SHP77 (cell line): ENCODE measurements around the gene AZGP1.
A peak's percentile ranks its signal among the peaks of the same experiment; 100 is the strongest.
"Not testable (repeated sequence)": the region's sequence is repeated elsewhere in the genome, so short reads cannot be mapped to it uniquely, and the experiment has no call there.

Experiments used
- DNase-seq, 2 experiments: peaks; one replicate each; lab custom pipeline; 2025; lab: John Stamatoyannopoulos, UW

The AZGP1 gene

DNA sequence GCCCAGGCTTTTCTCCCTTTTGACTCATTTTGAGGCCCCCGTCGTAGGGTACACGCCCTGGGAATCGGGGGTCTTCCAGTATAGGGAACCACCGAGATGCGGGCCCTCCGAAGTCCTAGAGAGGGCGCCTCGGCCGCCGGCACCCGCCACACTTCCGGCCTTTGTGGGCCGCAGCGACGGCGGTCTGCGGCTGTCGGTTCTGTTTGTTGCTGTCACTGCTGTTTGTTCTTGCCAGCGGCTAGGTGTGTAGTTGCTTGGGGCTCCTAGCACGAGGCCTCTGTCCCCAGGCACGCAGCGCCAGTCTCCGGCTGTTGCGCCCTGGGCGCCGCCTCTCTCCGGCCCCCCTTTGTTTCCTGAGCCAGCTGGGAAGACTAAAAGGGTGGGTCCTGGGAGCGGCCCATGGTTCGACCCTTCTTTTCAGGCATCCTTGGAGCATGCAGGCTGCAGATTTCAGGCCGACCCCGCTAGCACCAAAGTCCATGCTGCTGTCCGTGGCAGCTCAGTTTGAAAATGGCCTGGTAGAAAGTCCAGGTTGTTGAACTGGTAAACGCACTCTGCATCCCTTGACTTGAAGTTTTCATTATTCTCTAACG lies 21.8 kb upstream of the AZGP1 start:
- no peak for DNase-seq

DNA sequence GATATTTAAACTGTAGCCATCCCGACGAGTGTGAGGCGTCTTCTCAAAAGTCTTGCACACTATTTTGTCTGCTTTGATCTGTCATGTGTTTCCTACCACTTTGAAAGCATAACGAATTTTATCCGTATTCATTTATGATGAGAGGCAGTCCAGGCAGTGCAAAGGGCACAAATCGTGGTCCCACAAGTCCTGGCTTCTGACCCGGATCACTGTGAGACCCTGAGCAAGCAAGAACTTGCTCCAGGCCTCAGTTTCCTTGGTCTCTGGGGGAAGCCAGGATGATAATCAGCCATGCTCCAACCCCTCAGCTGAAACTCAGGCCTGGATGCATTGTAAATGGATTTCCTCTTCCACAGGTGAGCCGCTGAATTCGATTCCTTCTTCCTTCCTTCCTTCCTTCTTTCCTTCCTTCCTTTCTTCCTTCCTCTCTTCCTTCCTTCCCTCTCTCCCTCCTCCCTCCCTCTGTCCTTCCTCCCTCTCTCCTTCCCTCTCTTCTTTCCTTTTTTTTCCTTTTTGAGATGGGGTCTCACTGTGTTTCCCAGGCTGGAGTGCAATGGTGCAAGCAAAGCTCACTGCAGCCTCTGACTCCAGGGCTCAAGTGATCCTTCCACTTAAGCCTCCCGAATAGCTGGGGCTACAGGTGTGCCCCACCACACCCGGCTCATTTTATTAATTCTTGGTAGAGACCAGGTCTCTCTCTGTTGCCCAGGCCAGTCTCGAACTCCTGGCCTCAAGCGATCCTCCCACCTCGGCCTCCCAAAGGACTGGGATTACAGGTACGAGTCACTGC lies 21.1 kb upstream of the AZGP1 start:
- DNase-seq, result no peak

DNA sequence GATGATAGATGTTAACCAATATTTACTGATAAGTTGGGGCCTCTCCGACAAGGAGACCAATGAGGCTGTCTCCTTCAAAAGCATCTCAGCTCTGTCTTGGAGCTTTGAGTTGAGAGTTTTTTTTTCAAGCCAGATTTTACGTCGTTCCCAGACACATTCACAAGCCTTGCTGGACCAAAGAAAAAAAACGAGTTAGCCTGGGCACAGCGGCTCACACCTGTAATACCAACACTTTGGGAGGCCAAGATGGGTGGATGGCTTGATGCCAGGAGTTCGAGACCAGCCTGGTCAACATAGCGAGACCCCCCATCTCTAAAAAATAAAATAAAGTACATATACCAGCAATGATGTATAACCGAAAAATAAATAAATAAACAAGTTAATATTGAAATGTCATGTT lies 19.0 kb upstream of the AZGP1 start:
- no peak for DNase-seq

DNA sequence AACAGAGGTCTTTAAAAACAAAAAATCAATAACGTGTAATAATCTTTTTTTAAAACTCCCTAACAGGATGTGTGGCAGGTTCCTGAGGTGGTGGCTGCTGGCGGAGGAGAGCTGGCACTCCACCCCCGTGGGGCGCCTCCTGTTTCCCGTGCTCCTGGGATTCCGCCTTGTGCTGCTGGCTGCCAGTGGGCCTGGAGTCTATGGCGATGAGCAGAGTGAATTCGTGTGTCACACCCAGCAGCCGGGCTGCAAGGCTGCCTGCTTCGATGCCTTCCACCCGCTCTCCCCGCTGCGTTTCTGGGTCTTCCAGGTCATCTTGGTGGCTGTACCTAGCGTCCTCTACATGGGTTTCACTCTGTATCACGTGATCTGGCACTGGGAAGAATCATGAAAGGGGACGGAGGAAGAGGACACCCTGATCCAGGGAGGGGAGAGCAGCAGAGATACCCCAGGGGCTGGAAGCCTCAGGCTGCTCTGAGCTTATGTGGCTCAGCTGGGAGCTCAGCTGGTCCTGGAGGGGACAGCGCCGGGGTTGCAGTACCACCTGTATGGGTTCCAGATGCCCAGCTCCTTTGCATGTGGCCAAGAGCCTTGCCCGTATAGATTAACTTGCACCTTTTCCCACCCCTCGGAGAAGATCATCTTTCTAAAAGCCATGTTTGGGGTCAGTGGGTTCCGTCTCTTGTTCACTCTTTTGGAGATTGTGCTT lies 16.7 kb upstream of the AZGP1 start:
- DNase-seq, result no peak

DNA sequence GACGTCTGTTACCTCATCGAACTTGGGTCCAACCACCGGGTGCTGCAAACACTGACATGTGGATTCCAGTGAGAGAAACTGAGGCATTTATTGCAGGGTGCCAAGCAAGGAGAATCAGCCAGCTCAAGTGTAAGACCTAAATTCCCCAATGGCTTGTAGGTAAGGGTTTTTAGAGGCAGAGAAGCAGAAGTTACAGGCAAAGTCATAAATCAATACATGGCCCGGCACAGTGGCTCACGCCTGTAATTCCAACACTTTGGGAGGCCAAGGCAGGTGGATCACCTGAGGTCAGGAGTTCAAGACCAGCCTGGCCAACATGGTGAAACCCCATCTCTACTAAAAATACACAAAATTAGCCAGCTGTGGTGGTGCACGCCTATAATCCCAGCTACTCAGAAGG lies 15.7 kb upstream of the AZGP1 start:
- DNase-seq, result not testable (repeated sequence)

DNA sequence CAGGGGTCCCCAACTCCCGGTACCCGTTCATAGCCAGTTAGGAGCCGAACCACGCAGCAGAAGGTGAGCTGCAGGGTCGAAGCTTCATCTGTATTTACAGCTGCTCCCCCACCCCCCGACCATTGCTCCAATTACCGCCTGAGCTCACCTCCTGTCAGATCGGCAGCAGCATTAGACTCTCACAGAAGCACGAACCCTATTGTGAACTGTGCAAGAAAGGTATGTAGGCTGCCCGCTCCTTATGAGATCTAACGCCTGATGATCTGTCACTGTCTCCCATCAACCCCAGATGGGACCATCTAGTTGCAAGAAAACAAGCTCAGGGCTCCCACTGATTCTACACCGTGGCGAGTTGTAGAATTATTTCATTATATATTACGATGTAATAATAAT lies 14.6 kb upstream of the AZGP1 start:
- DNase-seq, result no peak

DNA sequence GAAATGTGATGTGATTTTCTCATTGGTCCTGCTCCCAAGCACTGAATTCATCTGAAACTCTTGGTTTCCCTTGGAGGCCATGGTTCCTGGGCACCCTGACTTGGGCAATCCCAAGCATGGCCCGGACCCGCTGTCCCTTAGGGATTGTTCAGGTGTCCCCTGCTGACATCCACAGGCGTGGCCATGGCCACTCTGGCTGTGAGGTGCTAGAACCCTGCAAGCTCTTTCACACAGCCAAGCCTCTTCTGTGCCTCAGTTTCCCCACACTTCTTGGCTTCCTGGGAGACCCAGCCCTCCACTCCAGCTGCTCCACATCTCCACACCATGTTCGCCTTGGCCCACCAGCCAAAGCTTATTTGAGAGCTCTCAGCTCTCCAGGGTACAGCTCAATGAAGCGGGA lies 12.0 kb upstream of the AZGP1 start:
- DNase-seq, result no peak

DNA sequence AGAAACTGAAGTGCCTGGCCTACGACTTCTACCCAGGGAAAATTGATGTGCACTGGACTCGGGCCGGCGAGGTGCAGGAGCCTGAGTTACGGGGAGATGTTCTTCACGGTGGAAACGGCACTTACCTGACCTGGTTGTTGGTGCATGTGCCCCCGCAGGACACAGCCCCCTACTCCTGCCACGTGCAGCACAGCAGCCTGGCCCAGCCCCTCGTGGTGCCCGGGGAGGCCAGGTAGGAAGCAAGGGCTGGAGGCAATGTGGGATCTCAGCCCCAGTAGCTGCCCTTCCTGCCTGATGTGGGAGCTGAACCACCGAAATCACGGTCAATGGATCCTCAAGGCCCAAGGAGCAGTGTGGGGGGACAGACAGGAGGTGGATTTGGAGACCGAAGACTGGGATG lies 11.5 kb upstream of the AZGP1 start:
- DNase-seq, result not testable (repeated sequence)

DNA sequence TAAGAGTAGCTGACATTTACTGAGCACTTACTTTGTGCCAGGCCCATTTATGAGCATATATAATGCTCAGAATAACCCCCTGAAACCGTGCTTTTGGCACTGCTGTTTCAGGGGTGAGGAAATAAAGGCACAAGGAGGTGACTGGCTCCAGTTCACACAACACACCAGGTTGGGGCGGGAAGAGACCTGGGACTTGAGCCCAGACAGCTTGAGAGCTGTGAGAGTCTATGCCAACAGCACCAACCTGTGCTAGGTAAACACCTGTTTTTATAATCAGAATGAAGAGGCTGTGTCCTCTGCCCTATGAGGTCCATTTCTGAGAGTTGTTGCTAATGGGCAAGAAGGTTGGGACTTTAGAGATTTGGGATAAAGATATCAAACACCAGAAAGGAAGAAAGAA lies 8.8 kb upstream of the AZGP1 start:
- no peak for DNase-seq

DNA sequence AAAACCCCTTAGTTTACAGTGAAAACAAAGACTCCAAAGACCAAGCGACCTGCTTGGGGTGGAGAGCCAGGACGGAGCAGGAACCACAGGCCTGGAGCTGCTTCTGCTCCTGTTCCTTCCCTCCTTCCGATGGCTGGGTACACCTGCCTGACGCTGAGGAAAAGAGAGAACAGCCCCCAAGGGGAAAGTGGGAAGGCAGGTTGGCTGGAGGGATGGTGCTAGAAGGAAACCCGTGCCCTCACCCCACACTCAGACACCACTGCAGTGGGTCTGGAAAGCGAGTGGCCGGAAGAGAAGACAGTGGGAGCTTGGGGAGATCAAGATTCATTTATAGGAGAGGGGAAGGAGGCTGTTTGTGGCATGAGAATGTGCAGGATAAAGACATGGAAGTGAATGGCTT lies 5.2 kb upstream of the AZGP1 start:
- not testable (repeated sequence) for DNase-seq

DNA sequence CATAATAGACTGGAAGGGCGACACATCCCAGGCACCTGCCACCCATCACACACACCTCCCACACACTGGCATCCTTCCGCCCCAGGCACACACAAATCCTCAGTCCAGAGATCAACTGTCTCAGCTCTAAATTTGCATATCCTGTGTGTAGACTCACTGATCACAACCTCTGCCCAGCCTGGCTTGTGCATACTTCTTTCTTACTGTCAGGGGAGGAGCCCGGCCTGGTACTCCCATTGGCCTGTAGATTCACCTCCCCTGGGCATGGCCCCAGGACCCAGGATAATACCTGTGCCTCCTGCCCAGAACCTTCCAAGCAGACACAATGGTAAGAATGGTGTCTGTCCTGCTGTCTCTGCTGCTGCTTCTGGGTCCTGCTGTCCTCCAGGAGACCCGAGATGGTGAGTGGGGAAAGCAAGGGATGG lies 4.6 kb upstream of the AZGP1 start:
- DNase-seq, result not testable (repeated sequence)

DNA sequence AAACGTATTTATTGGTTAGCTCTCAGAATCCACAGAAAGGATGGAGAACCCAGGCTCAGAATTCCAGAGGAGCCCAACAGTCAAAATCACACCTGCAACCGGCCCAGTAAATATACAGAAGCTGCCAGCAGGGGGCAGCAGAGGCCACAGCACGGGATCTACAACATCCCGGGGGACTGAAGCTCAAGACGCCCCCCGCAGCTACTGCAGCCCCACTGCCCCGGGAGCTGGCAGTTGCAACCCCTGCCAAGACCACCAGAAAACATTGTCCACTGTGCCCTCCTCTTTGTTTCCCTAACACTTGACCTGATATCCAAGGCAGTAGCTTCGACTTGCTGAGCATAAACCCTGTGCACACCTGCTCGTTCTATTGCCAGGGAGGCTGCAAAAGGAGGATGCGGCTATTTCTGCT lies 4.0 kb upstream of the AZGP1 start:
- peak in 1 of 2 experiments; percentile 24 for DNase-seq

DNA sequence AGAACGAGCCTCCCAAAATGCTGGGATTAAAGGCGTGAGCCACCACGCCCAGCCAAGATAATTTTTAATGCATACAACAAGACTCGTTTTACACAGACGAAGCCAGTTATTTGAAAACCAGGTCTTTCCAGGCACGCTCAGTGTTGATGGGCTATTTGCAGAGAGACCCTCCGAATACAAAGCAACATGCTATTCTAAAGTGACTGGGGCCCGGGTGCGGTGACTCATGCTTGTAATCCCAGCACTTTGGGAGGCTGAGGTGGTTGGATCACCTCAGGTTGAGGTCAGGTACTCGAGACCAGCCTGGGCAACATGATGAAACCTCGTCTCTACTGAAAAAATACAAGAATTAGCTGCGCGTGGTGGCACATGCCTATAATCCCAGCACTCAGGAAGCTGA lies 795 bp upstream of the AZGP1 start:
- DNase-seq, result no peak

DNA sequence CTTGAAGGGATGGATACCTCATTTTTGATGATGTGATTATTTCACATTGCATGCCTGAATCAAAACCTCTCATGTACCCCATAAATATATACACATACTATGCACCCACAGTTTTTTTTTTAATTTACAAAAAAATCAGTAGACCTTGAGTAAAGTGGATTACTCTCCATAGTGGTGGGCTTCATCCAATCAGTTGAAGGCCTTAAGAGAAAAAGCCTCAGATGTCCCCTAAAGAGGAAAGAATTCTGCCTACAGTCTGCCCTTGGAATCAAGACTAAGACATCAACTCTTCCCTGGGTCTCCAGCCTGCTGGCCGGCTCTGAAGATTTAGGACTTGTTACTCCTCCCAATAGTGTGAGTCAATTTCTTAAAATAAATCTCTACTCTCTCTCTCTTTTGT lies 1.1 kb downstream of the AZGP1 start:
- no peak for DNase-seq

DNA sequence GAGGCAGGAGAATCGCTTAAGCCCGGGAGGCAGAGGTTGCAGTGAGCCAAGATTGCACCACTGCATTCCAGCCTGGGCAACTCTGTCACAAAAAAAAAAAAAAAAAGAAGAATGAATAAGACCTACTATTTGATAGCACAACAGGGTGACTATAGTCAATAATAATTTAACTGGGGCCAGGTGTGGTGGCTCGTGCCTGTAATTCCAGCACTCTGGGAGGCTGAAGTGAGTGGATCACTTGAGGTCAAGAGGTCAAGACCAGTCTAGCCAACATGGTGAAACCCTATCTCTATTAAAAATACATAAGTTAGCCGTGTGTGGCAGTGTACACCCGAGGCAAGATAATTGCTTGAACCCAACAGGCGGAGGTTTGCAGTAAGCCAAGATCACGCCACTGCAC lies 2.0 kb downstream of the AZGP1 start:
- not testable (repeated sequence) for DNase-seq

DNA sequence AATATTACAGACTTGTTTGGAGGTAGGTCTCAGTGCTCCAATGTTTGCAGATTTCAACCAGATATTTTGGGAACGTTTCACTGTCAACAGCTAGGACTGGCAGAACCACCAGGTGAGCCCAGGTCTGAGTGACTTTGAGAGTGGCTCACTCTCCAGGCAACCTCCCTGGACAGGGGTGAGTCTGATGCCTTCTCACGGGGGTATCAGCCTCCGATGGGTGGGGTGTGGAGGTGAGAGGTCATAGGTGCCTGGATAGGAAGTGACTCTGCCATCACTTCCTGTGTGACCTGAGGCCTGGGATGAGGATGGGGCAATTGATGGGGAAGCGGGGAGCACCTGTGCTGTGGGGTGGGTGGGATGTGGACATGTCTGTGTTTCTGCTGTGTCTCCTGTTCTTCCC lies 4.6 kb downstream of the AZGP1 start:
- DNase-seq, result no peak

DNA sequence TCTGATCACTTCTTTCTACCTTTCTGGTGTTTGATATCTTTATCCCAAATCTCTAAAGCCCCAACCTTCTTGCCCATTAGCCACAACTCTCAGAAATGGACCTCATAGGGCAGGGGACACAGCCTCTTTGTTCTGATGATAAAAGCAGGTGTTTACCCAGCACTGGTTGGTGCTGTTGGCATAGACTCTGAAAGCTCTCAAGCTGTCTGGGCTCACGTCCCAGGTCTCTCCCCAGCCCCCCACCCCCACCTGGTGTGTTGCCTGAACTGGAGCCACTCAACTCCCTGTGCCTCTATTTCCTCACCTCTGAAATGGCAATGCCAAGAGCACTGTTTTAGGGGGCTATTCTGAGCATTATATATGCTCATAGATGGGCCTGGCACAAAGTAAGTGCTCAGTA lies 6.0 kb downstream of the AZGP1 start:
- not testable (repeated sequence) for DNase-seq

DNA sequence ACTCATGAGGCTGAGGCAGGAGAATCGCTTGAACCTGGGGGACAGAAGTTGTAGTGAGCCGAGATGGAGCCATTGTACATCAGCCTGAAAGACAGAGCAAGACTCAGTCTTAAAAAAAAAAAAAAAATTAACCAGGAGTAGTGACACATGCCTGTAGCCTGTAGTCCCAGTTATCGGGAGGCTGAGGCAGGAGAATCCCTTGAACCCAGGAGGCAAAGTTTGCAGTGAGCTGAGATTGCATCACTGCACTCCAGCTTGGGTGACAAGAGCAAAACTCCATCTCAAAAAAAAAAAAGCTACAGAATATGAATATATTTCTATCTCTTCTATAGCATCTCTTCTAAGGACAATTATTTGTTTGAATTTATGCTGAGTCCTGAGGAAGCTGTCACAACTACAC lies 6.5 kb downstream of the AZGP1 start:
- DNase-seq, result no peak

DNA sequence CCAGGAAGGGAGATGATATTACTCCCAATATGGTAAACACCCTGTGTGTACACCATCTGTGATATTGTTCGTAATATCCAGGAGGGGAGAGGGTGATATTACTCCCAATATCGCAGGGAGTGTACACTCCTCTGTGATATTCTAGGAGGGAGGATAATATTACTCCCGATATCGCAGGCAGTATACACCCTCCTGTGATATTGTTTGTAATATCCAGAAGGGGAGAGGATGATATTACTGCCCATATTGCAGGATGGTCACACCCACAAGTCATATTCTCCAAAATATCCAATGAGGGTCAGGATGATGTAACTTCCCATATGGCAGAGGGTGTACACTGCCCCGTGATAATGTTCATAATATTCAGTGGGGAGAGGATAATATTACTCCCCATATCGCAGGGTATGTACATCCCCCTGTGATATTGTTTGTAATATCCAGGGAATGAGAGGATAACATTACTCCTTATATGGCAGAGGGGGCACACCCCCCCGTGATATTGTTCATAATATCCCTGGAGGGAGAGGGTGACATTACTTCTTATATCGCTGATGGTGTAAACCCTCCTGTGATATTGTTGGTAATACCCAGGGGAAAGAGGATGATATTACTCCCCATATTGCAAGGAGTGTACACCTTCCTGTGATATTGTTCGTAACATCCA lies 17.1 kb downstream of the AZGP1 start:
- no peak for DNase-seq

DNA sequence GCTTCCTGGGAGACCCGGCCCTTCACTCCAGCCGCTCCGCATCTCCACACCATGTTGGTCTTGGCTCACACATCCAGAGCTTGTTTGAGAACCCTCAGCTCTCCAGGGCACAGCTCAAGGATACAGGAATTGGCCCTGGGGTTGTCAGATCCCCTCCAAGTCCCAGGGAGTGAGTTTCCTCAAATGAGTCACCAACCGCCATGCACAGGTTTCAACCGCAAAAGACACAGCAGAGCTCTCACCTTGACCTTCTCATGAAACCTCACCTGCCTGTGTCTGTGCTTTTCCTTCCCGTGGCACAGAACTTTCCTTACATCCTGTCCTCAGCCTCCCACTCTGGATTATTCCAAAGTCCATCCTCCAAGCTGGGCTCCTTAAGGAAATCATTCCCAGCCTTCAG lies 20.6 kb downstream of the AZGP1 start:
- no peak for DNase-seq

DNA sequence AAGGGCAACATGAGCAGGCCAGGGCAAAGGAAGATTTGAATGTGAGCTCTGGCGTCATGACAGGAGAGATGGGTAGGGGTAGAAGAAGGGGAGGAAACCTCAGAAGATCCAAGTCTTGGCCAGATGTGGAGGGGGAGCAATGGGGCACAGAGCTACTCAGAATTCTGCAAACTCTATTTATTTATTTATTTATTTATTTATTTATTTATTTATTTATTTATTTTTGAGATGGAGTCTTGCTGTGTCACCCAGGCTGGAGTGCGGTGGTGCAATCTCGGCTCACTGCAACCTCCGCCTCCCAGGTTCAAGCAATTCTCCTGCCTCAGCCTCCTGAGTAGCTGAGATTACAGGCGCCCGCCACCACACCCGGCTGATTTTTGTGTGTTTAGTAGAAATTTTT lies 21.2 kb downstream of the AZGP1 start:
- DNase-seq, result not testable (repeated sequence)

DNA sequence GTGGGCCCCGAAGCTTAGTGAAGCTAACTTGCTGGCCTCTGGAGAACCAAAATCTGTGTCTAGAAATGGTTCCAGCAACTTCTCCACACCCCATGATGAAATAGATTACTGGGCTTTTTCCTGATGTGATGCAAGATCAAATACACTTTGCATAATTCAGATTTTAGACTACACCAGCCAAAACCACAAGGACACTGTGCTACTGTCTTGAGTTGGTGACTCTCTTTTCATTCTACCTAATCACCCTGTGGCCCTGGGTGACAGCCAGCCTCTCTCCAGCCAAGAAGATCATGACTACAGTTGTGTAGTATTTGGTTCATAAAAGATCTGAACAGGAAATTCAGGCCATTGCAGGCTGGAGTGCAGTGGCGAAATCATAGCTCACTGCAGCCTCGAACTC lies 22.2 kb downstream of the AZGP1 start:
- DNase-seq, result no peak

DNA sequence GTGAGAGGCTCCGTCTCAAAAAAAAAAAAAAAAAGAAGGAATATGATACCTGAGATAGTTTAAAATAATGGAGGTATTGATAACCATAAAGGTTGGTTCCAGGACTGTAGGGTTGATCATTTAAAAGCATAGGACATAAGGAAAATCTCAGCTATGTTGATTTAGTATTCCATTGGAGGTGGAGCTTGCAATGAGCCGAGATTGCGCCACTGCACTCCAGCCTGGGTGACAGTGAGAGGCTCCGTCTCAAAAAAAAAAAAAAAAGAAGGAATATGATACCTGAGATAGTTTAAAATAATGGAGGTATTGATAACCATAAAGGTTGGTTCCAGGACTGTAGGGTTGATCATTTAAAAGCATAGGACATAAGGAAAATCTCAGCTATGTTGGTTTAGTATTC lies 23.2 kb downstream of the AZGP1 start:
- DNase-seq, result not testable (repeated sequence)
